Gastrocnemius medialis (tissue), 4 donors: Measurements from ENCODE around the gene DNM1L.

Source experiments
- CTCF ChIP-seq, 5 experiments: fragments of 450-650 bp in 3 of 5; fragments of 200-600 bp in 2 of 5; sonication (generic) in 2 of 5; IDR thresholded peaks in 4 of 5; conservative IDR thresholded peaks in 1 of 5; 1 replicate in 4 of 5; 2 replicates in 1 of 5; pipeline ENCODE4 v1.5.1; 2016 to 2019; ENCODE audit warnings: antibody characterized with exemption in 5 of 5, mild to moderate bottlenecking in 3 of 5, moderate library complexity in 3 of 5
- POLR2A ChIP-seq, 2 donors: fragments of 450-650 bp; IDR thresholded peaks; one replicate each; pipeline ENCODE4 v1.6.1; 2017; ENCODE audit warnings: antibody characterized with exemption in 2 of 2, mild to moderate bottlenecking in 2 of 2, moderate library complexity in 2 of 2

- TF ChIP-seq CTCF (IDR thresholded peaks at IDR 0.05 in 4 of 5, conservative IDR thresholded peaks at IDR 0.05 in 1 of 5) (no peak), POLR2A (IDR thresholded peaks at IDR 0.05) (no peak)
Measured at GRCh38 chr12:32702946-32703345, 23.8 kb downstream of the DNM1L start.
